Measurements from ENCODE around the gene HBS1L.

The HBS1L gene

GRCh38 chr6:135033238-135033637, 21.4 kb downstream of the HBS1L start:
- DNase-seq: no peak

DNA sequence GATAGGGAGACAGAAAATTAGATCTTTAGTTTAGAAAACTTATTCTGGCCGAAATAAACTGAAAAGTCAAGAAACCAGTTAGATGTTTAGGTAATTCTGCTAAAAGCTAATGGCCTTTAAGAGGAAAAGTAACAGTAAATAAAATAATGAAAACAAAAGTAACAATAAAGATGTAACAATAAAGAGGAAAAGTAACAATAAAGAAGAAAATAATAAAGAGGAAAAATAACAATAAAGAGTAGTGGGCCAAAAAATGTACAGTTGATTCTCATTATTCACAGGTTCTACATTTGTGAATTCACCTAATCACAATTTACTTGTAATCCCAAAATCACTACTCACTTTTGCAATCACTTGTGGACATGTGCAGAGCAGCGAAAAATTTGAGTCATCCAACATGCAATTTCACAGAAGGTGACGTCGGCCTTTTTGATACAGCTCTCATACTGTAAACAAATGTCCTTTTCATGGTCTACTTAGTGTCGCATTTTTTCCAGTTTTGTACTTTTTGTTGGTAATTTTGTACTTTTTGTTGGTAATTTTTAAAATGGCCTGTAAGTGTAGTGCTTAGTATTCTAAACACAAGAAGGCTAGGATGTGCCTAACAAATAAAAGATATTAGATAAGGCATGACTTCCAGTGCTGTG, 24.0 kb downstream of the HBS1L start:
- DNase-seq: no peak

GRCh38 chr6:135030056-135030473, 24.6 kb downstream of the HBS1L start:
- DNase-seq: no peak

DNA sequence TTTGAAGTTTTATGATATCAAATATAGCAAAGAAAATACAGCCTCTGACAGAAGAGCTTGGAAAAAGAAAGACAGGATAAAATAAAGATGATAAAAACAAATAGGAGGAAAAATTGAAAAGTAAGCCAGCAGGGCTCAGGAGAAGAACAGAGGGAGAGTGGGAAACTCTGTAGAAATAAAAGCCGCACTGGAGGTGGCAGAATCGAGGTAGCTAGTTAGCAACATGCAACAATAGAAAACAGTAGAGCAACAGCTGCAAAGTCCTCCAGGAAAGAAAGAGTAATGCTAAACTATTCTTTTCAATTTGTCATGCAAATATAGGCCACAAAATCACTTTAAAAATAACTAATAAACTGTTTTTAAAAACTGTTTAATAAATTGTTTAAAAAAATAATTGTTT, 28.8 kb downstream of the HBS1L start:
- DNase-seq: no peak

GRCh38 chr6:135025175-135025574, 29.4 kb downstream of the HBS1L start:
- no peak for DNase-seq

DNA sequence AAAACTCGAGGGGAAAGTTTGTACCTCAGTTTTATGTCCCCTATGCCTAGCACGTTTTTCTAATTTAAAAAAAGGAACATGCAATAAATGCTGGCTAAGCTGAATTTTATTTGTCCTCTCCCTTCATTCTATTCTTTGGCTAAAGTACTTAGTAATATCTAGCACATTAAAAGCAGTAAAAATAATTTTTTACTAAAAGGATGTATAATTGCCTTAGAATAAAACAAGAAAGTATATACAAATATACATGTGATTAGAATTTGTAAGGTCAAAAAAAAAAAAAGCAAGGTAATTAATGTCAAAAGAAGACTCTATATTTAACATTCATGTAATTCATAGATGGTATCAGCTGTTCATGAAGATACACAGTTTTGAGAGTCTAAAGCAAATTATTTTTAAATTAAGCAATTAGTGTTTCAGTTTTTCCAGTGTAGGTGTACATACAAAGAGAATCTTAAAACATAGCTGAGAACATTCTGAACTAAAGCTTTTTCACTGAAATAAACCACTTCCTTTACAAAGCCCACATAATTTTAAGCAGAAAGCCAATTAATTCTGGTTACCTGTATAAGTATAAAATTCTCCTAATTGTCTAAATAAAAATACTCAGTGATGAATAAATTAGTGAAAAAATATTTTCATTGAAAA, 32.4 kb downstream of the HBS1L start:
- no peak for DNase-seq

DNA sequence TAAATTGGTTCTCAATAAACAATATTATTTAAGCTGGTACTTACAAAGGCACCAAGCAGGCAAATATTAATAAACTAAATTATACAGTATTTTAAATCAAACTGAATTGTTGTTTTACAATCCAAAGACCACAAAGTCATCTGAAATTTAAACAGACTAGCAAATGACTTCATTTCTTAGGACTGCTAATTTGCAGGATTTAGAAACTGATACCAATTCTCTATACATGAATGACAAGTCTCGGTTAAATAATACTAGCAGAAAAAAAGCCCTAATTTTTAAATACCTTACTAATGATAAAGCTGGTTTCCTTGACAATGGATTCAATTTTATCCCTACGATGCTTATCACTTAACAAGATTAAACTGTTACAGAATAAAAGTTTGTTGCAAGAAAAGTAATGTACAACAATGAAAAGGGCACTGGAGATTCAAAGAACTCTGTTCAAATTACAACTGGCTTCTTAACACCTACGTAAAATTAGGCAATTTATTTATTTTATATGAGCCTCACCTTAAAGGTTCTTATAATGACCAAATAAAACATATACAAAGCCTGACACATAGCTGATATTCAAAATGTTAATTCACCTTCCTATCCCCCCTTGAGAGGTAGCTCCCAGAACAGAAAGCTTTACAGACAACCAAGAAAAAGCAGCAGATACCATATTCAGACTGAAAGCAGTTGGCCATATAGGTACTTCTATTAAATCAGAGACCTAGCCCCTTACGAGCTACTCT, 33.1 kb downstream of the HBS1L start:
- DNase-seq: no peak

DNA sequence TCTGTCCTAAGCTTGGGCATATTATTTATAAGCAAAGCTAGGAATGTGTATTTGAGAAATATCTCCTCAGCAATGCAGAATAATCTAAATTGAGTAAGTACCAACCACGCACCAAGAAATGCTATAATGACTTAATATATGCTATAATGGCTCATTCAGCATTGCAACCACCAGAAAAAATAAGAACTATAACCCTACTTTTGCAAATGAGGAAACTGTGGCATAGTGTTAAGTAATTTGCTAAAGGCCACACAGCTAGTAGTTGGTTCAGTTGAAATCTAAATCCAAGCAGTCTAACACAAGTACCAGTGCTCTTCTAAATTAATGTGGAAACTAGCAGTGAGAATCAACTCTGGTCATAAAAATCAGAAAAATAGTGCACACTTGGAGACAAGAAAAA, 35.7 kb downstream of the HBS1L start:
- DNase-seq: no peak

DNA sequence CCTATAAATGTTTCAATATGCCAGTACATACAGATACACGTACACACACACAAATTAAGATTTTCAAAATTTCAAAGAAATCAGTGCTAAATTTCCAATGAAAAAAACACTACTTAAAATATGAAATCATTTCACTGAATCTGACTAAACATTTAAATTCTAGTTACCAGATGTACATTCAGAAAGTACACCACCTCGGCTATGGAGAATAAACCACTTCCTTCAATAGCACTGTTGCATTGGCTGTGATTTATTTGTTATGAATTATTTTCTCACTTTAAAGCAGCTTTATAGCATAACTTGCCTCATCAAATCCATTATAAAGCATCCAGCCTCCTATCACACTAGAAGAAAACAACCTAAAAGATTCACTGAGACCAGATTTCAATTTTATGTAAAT, 36.6 kb downstream of the HBS1L start:
- no peak for DNase-seq

GRCh38 chr6:135014353-135014832, 40.2 kb downstream of the HBS1L start:
- DNase-seq: no peak

GRCh38 chr6:135013211-135013610, 41.4 kb downstream of the HBS1L start:
- DNase-seq: no peak

GRCh38 chr6:135012764-135013163, 41.9 kb downstream of the HBS1L start:
- DNase-seq: no peak

DNA sequence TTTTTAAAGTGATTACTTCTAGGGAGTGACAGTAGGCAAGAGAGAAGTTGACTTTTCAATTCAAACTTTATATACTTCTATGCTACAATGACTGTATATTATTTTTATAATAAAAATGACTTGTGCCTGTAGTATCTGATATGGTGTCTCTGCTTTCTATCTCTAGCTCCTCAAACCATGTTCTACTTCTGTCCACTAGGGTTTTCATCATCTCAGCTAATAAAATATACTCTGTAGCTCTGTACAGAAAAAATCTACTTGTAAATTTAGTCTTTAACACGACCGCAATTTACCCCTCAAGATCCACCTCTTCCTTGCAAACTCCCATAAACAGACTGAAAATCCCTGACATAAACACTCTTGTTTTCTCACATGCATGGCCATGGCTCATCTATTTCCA, 42.3 kb downstream of the HBS1L start:
- DNase-seq: no peak

GRCh38 chr6:135008941-135009290, 45.7 kb downstream of the HBS1L start:
- no peak for DNase-seq

DNA sequence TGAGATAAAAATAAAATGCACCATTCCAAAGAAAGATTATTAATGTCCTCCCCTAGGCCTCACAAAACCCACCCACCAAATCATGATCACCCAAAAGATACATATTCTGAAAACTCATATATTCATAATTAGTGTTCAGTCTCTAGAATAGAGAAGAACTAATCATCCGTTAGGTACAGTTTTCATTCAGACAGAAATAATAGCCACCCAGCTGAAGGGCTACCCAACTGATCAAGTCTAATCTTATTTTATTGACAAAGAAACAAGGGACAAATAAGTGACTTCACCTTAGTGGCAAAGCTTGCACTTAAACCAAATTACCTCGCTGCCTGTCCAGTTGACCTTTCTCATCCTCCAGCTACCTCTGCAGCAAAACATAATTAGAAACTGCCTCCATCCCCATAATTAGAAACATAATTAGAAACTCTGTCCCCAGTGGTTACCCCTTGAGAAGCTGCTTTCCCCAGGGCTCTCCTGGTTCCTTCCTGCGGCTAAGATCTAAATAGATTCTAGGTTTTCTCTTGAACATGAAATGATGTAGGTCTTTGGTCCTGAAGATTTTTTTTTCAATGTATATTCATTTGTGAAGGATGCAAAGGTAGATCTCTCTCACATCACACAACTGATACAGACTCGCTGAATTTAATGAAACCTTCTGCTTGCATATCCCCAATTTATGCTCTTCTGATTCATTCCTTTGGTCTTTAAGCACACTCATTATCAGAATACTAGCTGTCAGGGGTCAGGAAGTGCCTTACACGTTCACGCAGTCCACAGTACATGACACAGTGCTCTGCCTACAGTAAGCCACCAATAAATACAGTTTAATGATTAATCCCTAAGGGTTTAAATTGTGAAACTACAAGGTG, 46.3 kb downstream of the HBS1L start:
- no peak for DNase-seq

- no peak for DNase-seq
Measured at GRCh38 chr6:135006386-135006914, 48.2 kb downstream of the HBS1L start.

- no peak for DNase-seq
Measured at GRCh38 chr6:135004399-135004798, 50.2 kb downstream of the HBS1L start.

DNA sequence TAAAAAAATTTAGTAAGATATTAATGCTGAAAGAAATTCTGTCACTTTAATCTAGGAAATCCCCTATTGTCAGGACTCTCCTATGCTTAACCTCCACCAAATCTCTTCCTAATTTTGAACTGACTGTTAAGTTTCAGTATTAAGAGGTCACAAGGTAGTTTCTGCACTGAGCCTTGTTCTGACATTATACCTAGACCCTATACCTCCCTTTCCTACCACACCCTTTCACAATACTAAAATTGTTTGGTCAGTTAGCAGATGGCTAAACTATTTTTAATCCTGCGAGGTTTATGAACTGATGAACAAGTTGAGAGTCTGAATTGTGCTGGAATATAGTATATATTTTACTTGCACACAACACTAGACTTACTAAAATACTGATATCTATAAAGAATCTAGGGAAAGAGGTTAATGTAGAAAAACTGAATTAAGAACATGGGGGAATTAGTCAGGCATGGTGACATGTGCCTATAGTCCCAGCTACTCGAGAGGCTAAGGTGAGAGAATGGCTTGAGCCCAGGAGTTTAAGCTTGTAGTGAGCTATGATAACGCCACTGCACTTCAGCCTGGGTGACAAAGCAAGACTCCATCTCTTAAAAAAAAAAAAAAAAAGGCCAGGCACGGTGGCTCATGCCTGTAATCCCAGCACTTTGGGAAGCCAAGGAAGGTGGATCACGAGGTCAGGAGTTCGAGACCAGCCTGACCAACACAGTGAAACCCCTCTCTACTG, 51.5 kb downstream of the HBS1L start:
- no peak for DNase-seq

DNA sequence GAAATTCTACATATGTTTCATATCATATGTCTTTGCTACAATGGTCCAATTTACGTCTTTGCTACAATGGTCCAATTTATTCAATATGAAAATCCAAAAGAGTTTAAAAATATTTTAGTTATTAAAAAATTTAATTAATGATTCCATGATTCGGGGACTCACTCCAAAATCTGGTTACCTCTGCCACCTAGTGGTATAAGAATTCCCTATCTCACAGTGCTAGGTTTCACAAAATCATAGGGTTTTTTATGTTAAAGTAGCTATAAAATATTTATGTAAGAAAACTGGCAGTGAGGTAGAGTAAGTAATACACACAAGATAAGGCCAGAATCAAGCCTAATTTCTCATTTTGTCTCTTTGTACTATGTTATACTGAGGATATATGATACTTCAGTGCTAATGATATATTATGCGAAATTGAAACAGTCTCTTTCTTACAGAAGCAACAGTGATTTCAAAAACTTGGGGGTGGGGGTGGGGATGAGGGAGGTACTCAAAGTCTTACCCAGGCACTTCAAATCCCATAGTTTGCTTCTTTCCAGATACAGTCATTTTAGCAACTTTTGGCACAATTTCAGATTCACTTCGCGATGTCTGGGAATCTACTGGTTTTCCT, 52.3 kb downstream of the HBS1L start:
- DNase-seq: no peak

- no peak for DNase-seq
Measured at GRCh38 chr6:134999107-134999506, 55.5 kb downstream of the HBS1L start.

DNA sequence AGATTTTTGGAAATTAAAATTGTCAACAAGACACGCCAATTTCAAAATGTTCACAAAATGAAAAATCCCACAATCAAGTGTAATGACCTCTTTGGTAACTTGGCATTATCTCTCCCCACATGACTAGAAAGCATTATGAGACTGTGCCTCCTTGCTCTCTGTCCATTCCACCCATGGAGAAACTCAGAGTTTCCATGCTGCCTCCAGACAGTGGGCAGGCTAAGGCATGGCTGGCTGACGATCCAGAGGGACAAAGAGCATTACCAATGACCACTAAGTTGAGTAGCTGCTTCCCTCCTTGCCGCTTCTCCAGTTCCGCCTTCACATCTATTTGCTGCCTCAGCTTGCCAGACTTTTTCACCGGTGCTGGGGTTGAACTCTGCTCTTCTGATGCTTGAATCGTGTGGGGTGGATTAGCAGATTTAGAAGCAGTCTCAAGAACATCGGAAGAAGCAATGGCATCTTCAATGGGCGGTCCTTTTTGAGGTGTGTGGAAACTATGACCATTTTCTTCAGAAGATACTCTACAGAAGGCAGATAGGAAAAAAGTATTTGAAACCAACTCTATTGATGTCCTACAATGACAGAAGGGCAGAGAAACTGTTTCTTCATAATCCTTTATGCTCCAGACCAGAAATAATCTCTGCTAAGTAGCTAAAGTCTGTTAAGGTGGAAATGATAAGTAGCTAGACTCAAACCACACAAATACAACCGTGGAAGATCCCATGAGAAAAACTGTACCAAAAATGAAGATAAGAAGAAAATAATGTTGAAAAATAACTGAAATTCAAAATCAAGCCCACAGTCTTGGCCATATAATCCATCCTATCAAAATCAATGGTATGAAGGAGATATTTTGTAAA, 57.3 kb downstream of the HBS1L start:
- DNase-seq: no peak

Data from SHP77 (cell line).